WERI-Rb-1 (cell line): ENCODE data around the gene UHRF1.
A peak's percentile ranks its signal among the peaks of the same experiment; 100 is the strongest.

Experiments
- DNase-seq: peaks from one replicate; pipeline ENCODE4 v3.0.0-alpha.2; 2020
- H3K27ac ChIP-seq: fragments of 250-450 bp; sonication (Bioruptor Pico); 2 replicates; pipeline ENCODE4 v1.5.1; 2020; ENCODE audit warnings: mild to moderate bottlenecking, moderate library complexity
- H3K27me3 ChIP-seq: fragments of 250-450 bp; sonication (Bioruptor Pico); 2 replicates; pipeline ENCODE4 v1.5.1; 2021; ENCODE audit warnings: mild to moderate bottlenecking, low read depth, moderate library complexity; ENCODE audit not compliant: insufficient read depth, severe bottlenecking
- H3K36me3 ChIP-seq: fragments of 250-450 bp; sonication (Bioruptor Pico); 2 replicates; pipeline ENCODE4 v1.5.1; 2020; ENCODE audit warnings: mild to moderate bottlenecking, moderate library complexity
- H3K4me3 ChIP-seq: 2 replicates; pipeline ENCODE4 v1.5.1; 2011; ENCODE audit warnings: low read depth, mild to moderate bottlenecking, control low read depth, low read length
- H3K9me3 ChIP-seq: fragments of 250-450 bp; sonication (Bioruptor Pico); 2 replicates; pipeline ENCODE4 v1.5.1; 2021; ENCODE audit warnings: mild to moderate bottlenecking, moderate library complexity; ENCODE audit not compliant: severe bottlenecking
- TF ChIP-seq, protein P1 (sequence below): IDR thresholded peaks from 2 replicates; pipeline ENCODE4 v1.5.1; 2011; ENCODE audit warnings: low read depth, mild to moderate bottlenecking, control low read depth, inconsistent platforms, low read length

The UHRF1 gene

DNA sequence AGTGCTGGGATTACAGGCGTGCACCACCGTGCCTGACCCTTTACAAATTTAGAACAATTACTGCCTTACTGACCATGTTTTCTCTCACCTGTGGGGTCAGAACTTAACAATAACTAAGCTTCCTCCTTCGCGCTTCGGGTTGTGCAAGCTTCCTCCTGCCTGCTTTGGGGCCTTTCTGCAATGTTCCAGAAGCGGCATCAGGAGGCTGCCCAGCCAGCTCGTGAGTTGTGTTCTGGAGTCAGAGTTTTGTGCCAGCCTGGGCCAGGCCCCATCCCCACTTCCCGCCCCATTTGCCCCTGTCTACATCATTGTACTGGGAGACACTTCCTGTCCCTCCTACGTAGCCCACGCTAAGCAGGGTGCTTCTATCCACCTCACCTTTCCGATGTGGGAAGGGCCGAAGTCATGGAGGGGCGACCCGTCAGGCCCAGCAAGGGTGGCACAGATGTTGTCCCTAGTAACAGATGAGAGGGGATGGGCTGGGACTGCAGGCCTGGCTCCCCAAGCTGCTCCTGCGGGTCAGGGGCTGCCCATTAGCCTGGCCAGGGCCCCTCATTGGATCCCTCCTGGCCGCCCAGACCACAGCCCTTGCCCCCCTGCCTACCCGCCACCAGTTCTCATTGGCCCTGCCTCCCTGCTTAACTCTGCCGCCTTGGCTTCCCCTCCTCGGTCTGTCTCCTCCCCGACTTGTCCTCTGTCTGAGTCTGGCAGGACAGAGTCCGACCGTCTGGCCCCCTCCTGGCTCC, 13.4 kb downstream of the UHRF1 start:
- H3K4me3 ChIP-seq = no peak overlapping the region
- TF ChIP-seq, protein P1, sequence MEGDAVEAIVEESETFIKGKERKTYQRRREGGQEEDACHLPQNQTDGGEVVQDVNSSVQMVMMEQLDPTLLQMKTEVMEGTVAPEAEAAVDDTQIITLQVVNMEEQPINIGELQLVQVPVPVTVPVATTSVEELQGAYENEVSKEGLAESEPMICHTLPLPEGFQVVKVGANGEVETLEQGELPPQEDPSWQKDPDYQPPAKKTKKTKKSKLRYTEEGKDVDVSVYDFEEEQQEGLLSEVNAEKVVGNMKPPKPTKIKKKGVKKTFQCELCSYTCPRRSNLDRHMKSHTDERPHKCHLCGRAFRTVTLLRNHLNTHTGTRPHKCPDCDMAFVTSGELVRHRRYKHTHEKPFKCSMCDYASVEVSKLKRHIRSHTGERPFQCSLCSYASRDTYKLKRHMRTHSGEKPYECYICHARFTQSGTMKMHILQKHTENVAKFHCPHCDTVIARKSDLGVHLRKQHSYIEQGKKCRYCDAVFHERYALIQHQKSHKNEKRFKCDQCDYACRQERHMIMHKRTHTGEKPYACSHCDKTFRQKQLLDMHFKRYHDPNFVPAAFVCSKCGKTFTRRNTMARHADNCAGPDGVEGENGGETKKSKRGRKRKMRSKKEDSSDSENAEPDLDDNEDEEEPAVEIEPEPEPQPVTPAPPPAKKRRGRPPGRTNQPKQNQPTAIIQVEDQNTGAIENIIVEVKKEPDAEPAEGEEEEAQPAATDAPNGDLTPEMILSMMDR = no peak
- H3K27me3 ChIP-seq = no peaks in the 10 kb centered on the region
- peaks cover 88% of the 10 kb centered on the region for H3K36me3 ChIP-seq
- no peaks in the 10 kb centered on the region for H3K9me3 ChIP-seq
- peak overlapping the region; percentile 65 for H3K27ac ChIP-seq
- DNase-seq = peak; percentile 86

DNA sequence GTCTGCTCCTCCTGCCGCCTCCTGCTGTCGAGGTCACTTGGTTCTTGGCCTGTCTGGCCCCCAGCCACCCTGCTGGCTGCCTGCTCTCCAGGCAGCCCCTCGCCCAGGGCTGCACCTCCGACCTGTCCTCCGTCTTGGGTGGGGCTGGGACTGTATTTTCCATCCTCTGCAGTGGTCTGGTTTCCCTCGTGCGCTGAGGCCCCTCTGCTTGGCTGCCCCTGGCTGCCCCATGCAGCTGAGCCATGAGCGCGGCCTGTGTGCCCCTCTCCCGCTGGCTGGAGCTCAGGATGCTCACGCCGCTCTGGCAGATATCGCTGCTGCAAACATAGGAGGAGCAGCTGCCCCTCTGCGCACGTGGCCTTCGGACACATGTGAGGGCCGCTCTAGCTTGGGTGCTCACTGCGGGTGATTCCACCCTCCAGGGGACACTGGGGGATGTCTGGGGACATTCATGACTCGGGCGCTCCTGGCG, 14.0 kb downstream of the UHRF1 start:
- Histone ChIP-seq H3K36me3 (peaks cover 88% of the 10 kb centered on the region), H3K27ac (peak overlapping the region; percentile 65), H3K27me3 (no peaks in the 10 kb centered on the region), H3K9me3 (no peaks in the 10 kb centered on the region), H3K4me3 (no peak overlapping the region)
- no peak for DNase-seq
- TF ChIP-seq, protein P1 = no peak

- Histone ChIP-seq H3K27ac (no peak overlapping the region), H3K36me3 (peaks cover 91% of the 10 kb centered on the region), H3K27me3 (no peaks in the 10 kb centered on the region), H3K9me3 (no peaks in the 10 kb centered on the region), H3K4me3 (no peak overlapping the region)
- no peak for DNase-seq
- TF ChIP-seq, protein P1 = no peak
These were observed 19.9 kb downstream of the UHRF1 start for GRCh38 chr19:4929186-4929585.

DNA sequence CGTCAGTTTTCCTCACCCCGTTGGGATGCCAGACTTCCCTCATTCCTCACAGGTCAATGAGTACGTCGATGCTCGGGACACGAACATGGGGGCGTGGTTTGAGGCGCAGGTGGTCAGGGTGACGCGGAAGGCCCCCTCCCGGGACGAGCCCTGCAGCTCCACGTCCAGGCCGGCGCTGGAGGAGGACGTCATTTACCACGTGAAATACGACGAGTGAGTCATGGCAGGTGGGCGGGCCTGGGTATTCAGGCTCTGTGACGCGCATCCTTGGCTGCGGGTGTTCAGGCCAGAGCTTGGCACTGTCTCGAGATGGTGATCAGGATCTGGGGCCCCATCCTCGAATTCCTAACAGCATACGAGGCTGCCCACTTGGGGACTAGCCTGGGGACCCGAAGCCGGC, 21.4 kb downstream of the UHRF1 start:
- H3K9me3 ChIP-seq = no peaks in the 10 kb centered on the region
- H3K27me3 ChIP-seq = no peaks in the 10 kb centered on the region
- H3K4me3 ChIP-seq = no peak overlapping the region
- no peak overlapping the region for H3K27ac ChIP-seq
- H3K36me3 ChIP-seq = peaks cover 91% of the 10 kb centered on the region
- no peak for DNase-seq
- TF ChIP-seq, protein P1 = no peak

DNA sequence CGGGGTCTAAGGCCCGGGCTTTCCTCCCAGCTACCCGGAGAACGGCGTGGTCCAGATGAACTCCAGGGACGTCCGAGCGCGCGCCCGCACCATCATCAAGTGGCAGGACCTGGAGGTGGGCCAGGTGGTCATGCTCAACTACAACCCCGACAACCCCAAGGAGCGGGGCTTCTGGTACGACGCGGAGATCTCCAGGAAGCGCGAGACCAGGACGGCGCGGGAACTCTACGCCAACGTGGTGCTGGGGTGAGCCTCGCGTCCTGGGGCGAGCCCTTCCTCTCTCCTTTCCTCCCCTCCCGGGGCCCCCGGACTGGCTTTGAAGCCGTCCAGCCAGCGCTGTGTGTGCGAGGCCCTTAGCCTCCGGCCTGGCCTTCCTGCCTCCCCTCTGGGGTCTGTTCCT, 23.4 kb downstream of the UHRF1 start:
- no peak for DNase-seq
- Histone ChIP-seq H3K4me3 (no peak overlapping the region), H3K27ac (no peak overlapping the region), H3K27me3 (no peaks in the 10 kb centered on the region), H3K36me3 (peaks cover 97% of the 10 kb centered on the region), H3K9me3 (no peaks in the 10 kb centered on the region)
- TF ChIP-seq, protein P1 = no peak

DNA sequence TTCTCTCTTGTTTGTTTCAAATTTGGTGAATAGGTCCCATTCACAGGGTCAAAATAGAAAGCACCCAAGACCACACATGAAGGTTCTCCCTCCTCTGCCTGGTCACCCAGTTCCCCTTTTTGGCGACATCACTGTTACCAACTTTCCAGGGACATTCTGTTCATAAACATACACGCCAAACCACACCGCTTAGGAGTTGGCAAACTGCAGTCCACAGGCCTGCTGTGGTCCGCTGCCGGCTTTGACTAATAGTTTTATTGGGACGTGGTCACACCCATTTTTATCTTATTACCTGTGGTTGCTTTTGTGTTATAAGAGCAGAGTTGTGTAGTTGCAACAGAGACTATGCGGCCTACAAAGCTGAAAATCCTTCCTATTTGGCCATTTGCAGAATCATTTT, 24.2 kb downstream of the UHRF1 start:
- Histone ChIP-seq H3K4me3 (no peak overlapping the region), H3K27ac (no peak overlapping the region), H3K27me3 (no peaks in the 10 kb centered on the region), H3K9me3 (no peaks in the 10 kb centered on the region), H3K36me3 (peaks cover 96% of the 10 kb centered on the region)
- TF ChIP-seq, protein P1 = no peak
- no peak for DNase-seq
